Natural killer cell (primary cell): ENCODE results near the gene GLCCI1. TPM values are rescaled to one million over a fixed set of nuclear protein-coding genes. Genes with fewer than 3 reads are reported as not detected.

ENCODE experiments used
- ATAC-seq, 3 donors: fragments of 150-1000 bp in 2 of 3; fragments of 200-7000 bp in 1 of 3; cut with Tn5 transposase; 1 replicate in 1 of 3; 2 replicates in 2 of 3; pipeline ENCODE4 v1.10.0; 2021; ENCODE audit warnings: mild to moderate bottlenecking in 2 of 3, moderate library complexity in 2 of 3
- DNase-seq, 2 donors: peaks; one replicate each; pipeline versions ENCODE4 v3.0.0 to v3.0.0-alpha.2; 2013 to 2021; ENCODE audit warnings: mixed read lengths in 1 of 2
- H3K27ac ChIP-seq: one replicate; pipeline ENCODE4 v1.5.1; 2013; ENCODE audit warnings: mild to moderate bottlenecking, low read length
- H3K27me3 ChIP-seq: one replicate; pipeline ENCODE4 v1.6.1; 2013; ENCODE audit warnings: low read length; ENCODE audit not compliant: control insufficient read depth, insufficient read depth
- H3K36me3 ChIP-seq: one replicate; pipeline ENCODE4 v1.6.1; 2013; ENCODE audit warnings: low read length; ENCODE audit not compliant: control insufficient read depth, insufficient read depth
- H3K4me1 ChIP-seq: one replicate; pipeline ENCODE4 v1.6.1; 2013; ENCODE audit warnings: low read length; ENCODE audit not compliant: control insufficient read depth, insufficient read depth
- H3K4me3 ChIP-seq: one replicate; pipeline ENCODE4 v1.5.1; 2013; ENCODE audit warnings: low read length
- H3K9me3 ChIP-seq: one replicate; pipeline ENCODE4 v1.6.1; 2013; ENCODE audit warnings: low read length; ENCODE audit not compliant: control insufficient read depth, insufficient read depth
- H3K27ac Mint-ChIP-seq, 2 donors: one replicate each; pipeline ENCODE4 v1.8.0; 2022; ENCODE audit warnings: mild to moderate bottlenecking in 2 of 2, mixed read lengths in 2 of 2, moderate library complexity in 1 of 2
- H3K27me3 Mint-ChIP-seq, 2 donors: one replicate each; pipeline ENCODE4 v1.8.0; 2022; ENCODE audit warnings: low read depth in 2 of 2, mixed read lengths in 2 of 2
- H3K36me3 Mint-ChIP-seq: one replicate; pipeline ENCODE4 v1.8.0; 2022; ENCODE audit warnings: mixed read lengths
- H3K4me1 Mint-ChIP-seq, 2 donors: one replicate each; pipeline ENCODE4 v1.8.0; 2022; ENCODE audit warnings: mixed read lengths in 2 of 2
- H3K4me3 Mint-ChIP-seq: one replicate; pipeline ENCODE4 v1.8.0; 2022; ENCODE audit warnings: mild to moderate bottlenecking, moderate library complexity, mixed read lengths
- H3K9me3 Mint-ChIP-seq, 2 donors: one replicate each; pipeline ENCODE4 v1.8.0; 2022; ENCODE audit warnings: mixed read lengths in 2 of 2
- CTCF ChIP-seq: fragments of 200-600 bp; IDR thresholded peaks from one replicate; pipeline ENCODE4 v1.8.0; 2022; ENCODE audit warnings: antibody characterized with exemption
- WGBS: methylation state at CpG from one replicate; pipeline ENCODE4 v1.1.7; 2013; ENCODE audit warnings: missing lambda C conversion rate; ENCODE audit not compliant: insufficient coverage; 5-methylcytosine and 5-hydroxymethylcytosine counted together
- intact Hi-C: fragments of 100-400 bp; cut with micrococcal nuclease; formaldehyde crosslinking; loops from one replicate; pipeline ENCODE4 v1.14.2; 2022
- total RNA-seq, 4 donors: library from RNA; stranded (reverse); fragments of 120-200 nt in 1 of 4; gene quantifications; one replicate each; pipeline versions ENCODE4 v1.2.3 to v1.2.4, GENCODE V29; 2013 to 2022

The GLCCI1 gene
- total RNA-seq, 3 donors from 2014 or later (not counting 1 experiment from before 2014, with no cell fraction given), result 70.5 to 132 (median 79.6) TPM

GRCh38 chr7:8082762-8083161 is 114.2 kb downstream of the GLCCI1 start:
- Mint-ChIP-seq H3K9me3 (no peaks in the 10 kb centered on the region), H3K27ac (no peak overlapping the region), H3K4me1 (peaks cover 4 to 24% of the 10 kb centered on the region in 2 donors), H3K36me3 (peaks cover 8% of the 10 kb centered on the region), H3K27me3 (no peaks in the 10 kb centered on the region), H3K4me3 (no peak overlapping the region)
- intact Hi-C loops, result no loop called here
- no peak for TF ChIP-seq CTCF
- ATAC-seq (no peak), DNase-seq (no peak)
- no peaks in the 10 kb centered on the region for H3K4me1 ChIP-seq
- no peak overlapping the region for H3K4me3 ChIP-seq
- no peaks in the 10 kb centered on the region for H3K9me3 ChIP-seq
- no peaks in the 10 kb centered on the region for H3K27me3 ChIP-seq
- H3K36me3 ChIP-seq, result peaks cover 23% of the 10 kb centered on the region
- H3K27ac ChIP-seq, result no peak overlapping the region
- 94% methylated on average over 2 of the region's 2 CpGs for WGBS

- H3K9me3 Mint-ChIP-seq, result no peaks in the 10 kb centered on the region
- Histone ChIP-seq H3K4me3 (no peak overlapping the region), H3K27me3 (no peaks in the 10 kb centered on the region), H3K9me3 (no peaks in the 10 kb centered on the region), H3K27ac (no peak overlapping the region), H3K4me1 (no peaks in the 10 kb centered on the region), H3K36me3 (peaks cover 25% of the 10 kb centered on the region)
- no peak overlapping the region for H3K4me3 Mint-ChIP-seq
- TF ChIP-seq CTCF, result no peak
- no CpG with 5 or more reads among the region's 5 CpGs for WGBS
- no peaks in the 10 kb centered on the region for H3K27me3 Mint-ChIP-seq
- ATAC-seq (no peak), DNase-seq (no peak)
- H3K36me3 Mint-ChIP-seq, result peaks cover 8% of the 10 kb centered on the region
- intact Hi-C loops, result no loop called here
- peak overlapping the region in 1 of 2 donors; percentile 38 for H3K27ac Mint-ChIP-seq
- peaks cover under 1 to 24% of the 10 kb centered on the region in 2 donors for H3K4me1 Mint-ChIP-seq
Observed at GRCh38 chr7:8084836-8085235, 116.2 kb downstream of the GLCCI1 start.

- Histone ChIP-seq H3K27ac (no peak overlapping the region), H3K4me1 (no peaks in the 10 kb centered on the region), H3K4me3 (no peak overlapping the region), H3K27me3 (no peaks in the 10 kb centered on the region), H3K36me3 (peaks cover 27% of the 10 kb centered on the region), H3K9me3 (no peaks in the 10 kb centered on the region)
- TF ChIP-seq CTCF, result no peak
- Mint-ChIP-seq H3K9me3 (no peaks in the 10 kb centered on the region), H3K4me3 (no peak overlapping the region), H3K27me3 (no peaks in the 10 kb centered on the region), H3K36me3 (peaks cover 8% of the 10 kb centered on the region), H3K4me1 (peaks cover 5 to 29% of the 10 kb centered on the region in 2 donors), H3K27ac (peak overlapping the region in 1 of 2 donors; percentile 38)
- no peak for ATAC-seq
- intact Hi-C loops, result no loop called here
- DNase-seq, result no peak
- no CpG with 5 or more reads among the region's 3 CpGs for WGBS
Observed at GRCh38 chr7:8085420-8085819, 116.8 kb downstream of the GLCCI1 start.

- H3K9me3 Mint-ChIP-seq, result no peaks in the 10 kb centered on the region
- no peak for TF ChIP-seq CTCF
- peak overlapping the region; percentile 6 to 42 for H3K27ac Mint-ChIP-seq
- Histone ChIP-seq H3K4me1 (no peaks in the 10 kb centered on the region), H3K27me3 (no peaks in the 10 kb centered on the region), H3K9me3 (no peaks in the 10 kb centered on the region), H3K4me3 (no peak overlapping the region), H3K36me3 (peaks cover 27% of the 10 kb centered on the region), H3K27ac (no peak overlapping the region)
- intact Hi-C loops, result no loop called here
- ATAC-seq (no peak), DNase-seq (no peak)
- no peak overlapping the region for H3K4me3 Mint-ChIP-seq
- H3K4me1 Mint-ChIP-seq, result peaks cover 5 to 31% of the 10 kb centered on the region in 2 donors
- no peaks in the 10 kb centered on the region for H3K27me3 Mint-ChIP-seq
- H3K36me3 Mint-ChIP-seq, result peaks cover 8% of the 10 kb centered on the region
- 95% methylated on average over 6 of the region's 6 CpGs for WGBS
Observed at GRCh38 chr7:8086239-8086638, 117.6 kb downstream of the GLCCI1 start.
